ENCODE measurements around the gene MARCHF4.

MARCHF4 gene

DNA sequence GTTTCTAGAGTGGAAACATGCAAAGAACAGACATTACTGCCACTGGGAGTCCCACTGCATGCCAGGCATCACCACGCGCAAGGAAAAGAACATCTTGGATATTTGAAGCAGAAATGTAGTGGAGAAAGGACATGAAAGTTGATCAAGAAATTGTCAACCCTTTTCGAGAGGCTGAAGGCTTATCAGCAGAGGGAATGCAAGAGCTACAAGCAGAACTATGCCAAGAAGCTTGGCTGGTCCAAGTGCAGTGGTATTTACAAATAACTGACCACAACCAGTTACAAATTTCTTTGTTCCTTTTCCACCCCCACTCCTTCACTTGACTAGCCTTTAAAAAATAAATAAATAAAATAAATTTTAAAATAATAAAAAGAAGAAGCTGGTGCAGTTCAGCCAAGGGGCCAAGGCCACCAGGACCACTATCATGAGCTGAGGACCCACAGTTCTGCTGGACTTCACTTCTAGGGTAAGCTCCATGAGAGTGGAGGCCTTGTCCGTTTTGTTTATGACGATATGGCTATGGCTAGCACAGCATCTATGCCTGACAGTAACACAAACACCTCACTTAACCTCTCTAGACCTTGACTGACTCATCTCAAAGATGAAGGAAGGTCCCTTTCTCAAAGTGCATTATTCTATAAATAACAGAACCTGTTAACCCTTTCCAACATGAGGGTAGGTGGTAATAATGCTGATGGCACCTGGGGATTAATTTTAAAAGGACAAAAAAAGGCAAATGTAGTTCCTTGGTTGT, 20.9 kb downstream of the MARCHF4 start:
- no peaks in the 10 kb centered on the region for H3K27me3 ChIP-seq (replicated peaks; ENCODE audit: insufficient read depth, low read length)
- H3K4me2 ChIP-seq (ENCODE audit: low read depth, low read length): no peak overlapping the region
- H3F3A ChIP-seq (ENCODE audit: insufficient read depth, low read length): no peaks in the 10 kb centered on the region
- H3K9ac ChIP-seq (ENCODE audit: low read length): no peak overlapping the region
- TF ChIP-seq EZH2 (optimal IDR thresholded peaks at IDR 0.05; ENCODE audit: low read depth, low read length) (no peak), EZH2phosphoT487 (IDR thresholded peaks at IDR 0.05; ENCODE audit: low read length) (no peak), CTCF (IDR thresholded peaks at IDR 0.05; ENCODE audit: low read length) (no peak)
- H4K20me1 ChIP-seq (ENCODE audit: insufficient read depth, low read length): no peaks in the 10 kb centered on the region
- no peak overlapping the region for H3K27ac ChIP-seq (ENCODE audit: low read length)
- no peak overlapping the region for H3K4me3 ChIP-seq (ENCODE audit: low read length)
- no peaks in the 10 kb centered on the region for H3K79me2 ChIP-seq (ENCODE audit: low read length)
- no peak for DNase-seq
- H2AFZ ChIP-seq (ENCODE audit: low read length): no peak overlapping the region
- H3K9me3 ChIP-seq (replicated peaks; ENCODE audit: insufficient read depth, low read length): no peaks in the 10 kb centered on the region
- no peaks in the 10 kb centered on the region for H3K9me2 ChIP-seq (replicated peaks; ENCODE audit: insufficient read depth, low read length)
- H3K4me1 ChIP-seq (ENCODE audit: low read length): no peaks in the 10 kb centered on the region
- no peaks in the 10 kb centered on the region for H3K36me3 ChIP-seq (replicated peaks; ENCODE audit: insufficient read depth, low read length)

- Histone ChIP-seq H3K79me2 (ENCODE audit: low read length) (no peaks in the 10 kb centered on the region), H3K4me1 (ENCODE audit: low read length) (no peaks in the 10 kb centered on the region), H3K4me2 (ENCODE audit: low read depth, low read length) (no peak overlapping the region), H2AFZ (ENCODE audit: low read length) (no peak overlapping the region), H3K27ac (ENCODE audit: low read length) (no peak overlapping the region), H3K9ac (ENCODE audit: low read length) (no peak overlapping the region), H3K4me3 (ENCODE audit: low read length) (no peak overlapping the region), H3F3A (ENCODE audit: insufficient read depth, low read length) (no peaks in the 10 kb centered on the region), H3K9me3 (replicated peaks; ENCODE audit: insufficient read depth, low read length) (no peaks in the 10 kb centered on the region), H3K27me3 (replicated peaks; ENCODE audit: insufficient read depth, low read length) (no peaks in the 10 kb centered on the region), H4K20me1 (ENCODE audit: insufficient read depth, low read length) (no peaks in the 10 kb centered on the region), H3K36me3 (replicated peaks; ENCODE audit: insufficient read depth, low read length) (no peaks in the 10 kb centered on the region), H3K9me2 (replicated peaks; ENCODE audit: insufficient read depth, low read length) (no peaks in the 10 kb centered on the region)
- no peak for TF ChIP-seq CTCF (IDR thresholded peaks at IDR 0.05; ENCODE audit: low read length)
- TF ChIP-seq EZH2phosphoT487 (IDR thresholded peaks at IDR 0.05; ENCODE audit: low read length): no peak
- no peak for TF ChIP-seq EZH2 (optimal IDR thresholded peaks at IDR 0.05; ENCODE audit: low read depth, low read length)
- no peak for DNase-seq
Measured at GRCh38 chr2:216350214-216350791, 22.0 kb downstream of the MARCHF4 start.

- Histone ChIP-seq H4K20me1 (ENCODE audit: insufficient read depth, low read length) (no peaks in the 10 kb centered on the region), H3K9me3 (replicated peaks; ENCODE audit: insufficient read depth, low read length) (no peaks in the 10 kb centered on the region), H3K9me2 (replicated peaks; ENCODE audit: insufficient read depth, low read length) (no peaks in the 10 kb centered on the region), H3K4me3 (ENCODE audit: low read length) (no peak overlapping the region), H3K27me3 (replicated peaks; ENCODE audit: insufficient read depth, low read length) (no peaks in the 10 kb centered on the region), H3K79me2 (ENCODE audit: low read length) (no peaks in the 10 kb centered on the region), H2AFZ (ENCODE audit: low read length) (no peak overlapping the region), H3K36me3 (replicated peaks; ENCODE audit: insufficient read depth, low read length) (no peaks in the 10 kb centered on the region), H3K4me1 (ENCODE audit: low read length) (no peaks in the 10 kb centered on the region), H3K27ac (ENCODE audit: low read length) (no peak overlapping the region), H3F3A (ENCODE audit: insufficient read depth, low read length) (no peaks in the 10 kb centered on the region), H3K9ac (ENCODE audit: low read length) (no peak overlapping the region), H3K4me2 (ENCODE audit: low read depth, low read length) (no peak overlapping the region)
- TF ChIP-seq EZH2phosphoT487 (IDR thresholded peaks at IDR 0.05; ENCODE audit: low read length): no peak
- TF ChIP-seq CTCF (IDR thresholded peaks at IDR 0.05; ENCODE audit: low read length): no peak
- no peak for TF ChIP-seq EZH2 (optimal IDR thresholded peaks at IDR 0.05; ENCODE audit: low read depth, low read length)
- DNase-seq: no peak
Measured at GRCh38 chr2:216349366-216349765, 22.9 kb downstream of the MARCHF4 start.
